Psoas muscle (tissue), 8 donors: ENCODE measurements around the gene SCGN. TPM values are rescaled to one million over a fixed set of nuclear protein-coding genes. Genes with fewer than 3 reads are reported as not detected.

Source experiments
- ATAC-seq, 4 donors: fragments of 200-7000 bp; cut with Tn5 transposase; one replicate each; pipeline ENCODE4 v1.9.1; 2020; ENCODE audit warnings: moderate library complexity in 3 of 4, mild to moderate bottlenecking in 2 of 4
- DNase-seq, 2 donors: peaks; one replicate each; pipeline ENCODE4 v3.0.0-alpha.2; 2020
- H3K27ac ChIP-seq: fragments of 200-600 bp; one replicate; pipeline ENCODE4 v1.8.0; 2022
- H3K27me3 ChIP-seq, 3 donors: fragments of 200-600 bp in 1 of 3; one replicate each; pipeline versions ENCODE4 v1.6.1 to v1.8.0; 2013 to 2022; ENCODE audit warnings: low read length in 2 of 3, mild to moderate bottlenecking in 2 of 3, moderate library complexity in 1 of 3; ENCODE audit not compliant: insufficient read depth in 3 of 3
- H3K36me3 ChIP-seq, 2 donors: fragments of 200-600 bp in 1 of 2; one replicate each; pipeline versions ENCODE4 v1.6.1 to v1.8.0; 2013 to 2022; ENCODE audit warnings: low read depth in 1 of 2, mild to moderate bottlenecking in 1 of 2, moderate library complexity in 1 of 2; ENCODE audit not compliant: insufficient read depth in 1 of 2
- H3K4me1 ChIP-seq: fragments of 200-600 bp; one replicate; pipeline ENCODE4 v1.8.0; 2022
- H3K4me3 ChIP-seq: fragments of 200-600 bp; one replicate; pipeline ENCODE4 v1.8.0; 2022; ENCODE audit warnings: mild to moderate bottlenecking
- H3K9me3 ChIP-seq: fragments of 200-600 bp; one replicate; pipeline ENCODE4 v1.8.0; 2022
- CTCF ChIP-seq: fragments of 200-600 bp; IDR thresholded peaks from one replicate; pipeline ENCODE4 v1.8.0; 2022; ENCODE audit warnings: antibody characterized with exemption
- WGBS, 3 donors: extraction: QIAGEN DNeasy Blood & Tissue Kit; methylation state at CpG; one replicate each; pipeline versions ENCODE4 v1.1.6 to v1.1.7; 2013; 5-methylcytosine and 5-hydroxymethylcytosine counted together
- intact Hi-C, 2 donors: fragments of 100-400 bp; cut with DNase I; formaldehyde crosslinking; loops; one replicate each; pipeline versions ENCODE4 v1.11.0 to v1.14.2; 2022
- polyA plus RNA-seq, 3 donors: library from polyadenylated mRNA; stranded (reverse); fragments of 200-250 nt; gene quantifications; one replicate each; pipeline ENCODE4 v1.2.3, GENCODE V29; 2013
- total RNA-seq, 4 donors: library from RNA; stranded (reverse); fragmentation: NEBNext Ultra II Directional in 2 of 4; extraction: Animal tissue kit (Norgen Biotek cat#: 25700) in 2 of 4; gene quantifications; one replicate each; pipeline versions ENCODE4 v1.2.1 to v1.2.4, GENCODE V29; 2021 to 2023
- donor health status: healthy with polysubstance abuse.
- donor health status: DM: no; HTN: no; CAD: no; lungs with moderate emphysema.
- donor health status: Bipolar disorder and iron deficiency.
- donor health status: healthy.
- donor health status: DM: yes; HTN: yes; CAD: no.
- donor health status: DM: no; HTN: no; CAD: no.
- donor health status: DM: no; HTN: no; CAD: no.
- donor health status: DM: yes; HTN: yes; CAD: no.

Gene SCGN
- total and polyA plus RNA-seq, 7 donors, result not detected

GRCh38 chr6:25617997-25618396 lies 34.0 kb upstream of the SCGN start:
- no peak for TF ChIP-seq CTCF
- DNase-seq (no peak), ATAC-seq (no peak)
- H3K9me3 ChIP-seq, result no peaks in the 10 kb centered on the region
- H3K36me3 ChIP-seq, result no peaks in the 10 kb centered on the region
- H3K4me1 ChIP-seq, result no peaks in the 10 kb centered on the region
- intact Hi-C loops, result no loop called here
- no peak overlapping the region for H3K27ac ChIP-seq
- H3K27me3 ChIP-seq, result no peaks in the 10 kb centered on the region
- WGBS, 3 donors, result 82 to 91% (median 83%) methylated on average over 2 of the region's 2 CpGs
- H3K4me3 ChIP-seq, result no peak overlapping the region

- no peak for ATAC-seq
- H3K9me3 ChIP-seq, result no peaks in the 10 kb centered on the region
- no peaks in the 10 kb centered on the region for H3K4me1 ChIP-seq
- H3K36me3 ChIP-seq, result no peaks in the 10 kb centered on the region
- no peak overlapping the region for H3K27ac ChIP-seq
- 65 to 72% (median 69%) methylated on average over 4 of the region's 4 CpGs for WGBS, 3 donors
- no peak for DNase-seq
- intact Hi-C loops, result no loop called here
- TF ChIP-seq CTCF, result no peak
- no peak overlapping the region for H3K4me3 ChIP-seq
- no peaks in the 10 kb centered on the region for H3K27me3 ChIP-seq
Observed at GRCh38 chr6:25619217-25619616, 32.8 kb upstream of the SCGN start.

- intact Hi-C loops, result no loop called here
- Histone ChIP-seq H3K4me3 (no peak overlapping the region), H3K4me1 (no peaks in the 10 kb centered on the region), H3K36me3 (no peaks in the 10 kb centered on the region), H3K27me3 (no peaks in the 10 kb centered on the region), H3K9me3 (no peaks in the 10 kb centered on the region), H3K27ac (no peak overlapping the region)
- no peak for TF ChIP-seq CTCF
- no peak for ATAC-seq
- DNase-seq, result no peak
- WGBS, 3 donors, result 88 to 90% (median 89%) methylated on average over 2 of the region's 2 CpGs
Observed at GRCh38 chr6:25620391-25620790, 31.6 kb upstream of the SCGN start.

GRCh38 chr6:25623065-25623464 lies 28.9 kb upstream of the SCGN start:
- no peak overlapping the region for H3K4me3 ChIP-seq
- ATAC-seq (no peak), DNase-seq (no peak)
- H3K36me3 ChIP-seq, result no peaks in the 10 kb centered on the region
- no peak overlapping the region for H3K27ac ChIP-seq
- no peak for TF ChIP-seq CTCF
- intact Hi-C loops, result no loop called here
- no peaks in the 10 kb centered on the region for H3K9me3 ChIP-seq
- no peaks in the 10 kb centered on the region for H3K4me1 ChIP-seq
- no peaks in the 10 kb centered on the region for H3K27me3 ChIP-seq
- WGBS, 3 donors, result 11 to 20% (median 17%) methylated on average over 1 of the region's 1 CpG

- intact Hi-C loops, result no loop called here
- ATAC-seq, result no peak
- Histone ChIP-seq H3K36me3 (no peaks in the 10 kb centered on the region), H3K27ac (no peak overlapping the region), H3K9me3 (no peaks in the 10 kb centered on the region), H3K27me3 (no peaks in the 10 kb centered on the region), H3K4me1 (no peaks in the 10 kb centered on the region), H3K4me3 (no peak overlapping the region)
- 52 to 79% (median 77%) methylated on average over 1 of the region's 1 CpG for WGBS, 3 donors
- DNase-seq, result no peak
- TF ChIP-seq CTCF, result no peak
Observed at GRCh38 chr6:25623879-25624278, 28.1 kb upstream of the SCGN start.
